HG03521 (cell line): Measurements from ENCODE around the gene CCDC89.
"Not testable (repeated sequence)": the region's sequence is repeated elsewhere in the genome, so short reads cannot be mapped to it uniquely, and the experiment has no call there.

Source experiments
- ATAC-seq: cut with Tn5 transposase; IDR thresholded peaks from one replicate; pipeline ENCODE4 v1.9.1; 2021; ENCODE audit warnings: mild to moderate bottlenecking, moderate library complexity; ENCODE audit not compliant: unreplicated experiment

Gene CCDC89

DNA sequence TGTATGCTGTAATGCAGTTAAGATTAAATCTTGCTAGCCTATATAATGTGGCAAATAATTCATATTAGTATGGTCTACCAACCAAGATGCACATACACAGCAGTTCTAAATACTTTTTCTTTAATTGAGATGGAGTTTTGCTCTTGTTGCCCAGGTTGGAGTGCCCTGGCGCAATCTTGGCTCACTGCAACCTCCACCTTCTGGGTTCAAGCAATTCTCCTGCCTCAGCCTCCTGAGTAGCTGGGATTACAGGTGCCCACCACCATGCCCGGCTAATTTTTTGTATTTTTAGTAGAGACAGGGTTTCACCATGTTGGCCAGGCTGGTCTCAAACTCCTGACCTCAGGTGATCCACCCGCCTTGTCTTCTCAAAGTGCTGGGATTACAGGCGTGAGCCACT, 31.7 kb downstream of the CCDC89 start:
- not testable (repeated sequence) for ATAC-seq

DNA sequence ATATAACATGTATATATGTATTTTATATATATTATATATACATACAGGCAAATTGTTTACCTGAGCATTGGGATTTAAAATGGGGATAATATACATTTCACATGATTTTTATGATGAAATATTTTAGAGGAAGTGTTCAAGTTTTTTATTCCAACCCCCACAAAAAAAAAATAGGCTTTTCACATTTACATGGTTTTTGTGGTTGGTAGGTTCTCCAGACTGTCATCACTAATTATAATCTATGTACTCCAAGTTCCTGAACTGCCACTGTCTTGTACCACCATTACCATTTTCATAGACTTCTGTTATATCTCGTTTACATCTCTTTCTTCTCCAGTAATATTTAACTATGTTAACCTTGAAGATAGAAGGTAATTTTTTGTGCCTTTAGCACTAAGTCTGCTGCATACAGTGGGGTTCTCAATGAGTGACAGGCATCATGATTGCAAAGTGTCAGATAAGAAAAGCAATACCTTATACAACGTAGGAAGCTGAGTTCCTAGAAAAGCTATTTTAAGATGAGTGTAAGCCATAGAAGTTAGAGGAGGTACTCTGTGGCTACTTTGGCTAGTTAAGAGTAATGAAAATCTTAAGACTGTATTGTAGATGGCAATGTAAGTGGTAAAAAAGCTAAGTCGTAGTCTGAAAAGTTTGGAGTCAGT, 33.1 kb downstream of the CCDC89 start:
- no peak for ATAC-seq

DNA sequence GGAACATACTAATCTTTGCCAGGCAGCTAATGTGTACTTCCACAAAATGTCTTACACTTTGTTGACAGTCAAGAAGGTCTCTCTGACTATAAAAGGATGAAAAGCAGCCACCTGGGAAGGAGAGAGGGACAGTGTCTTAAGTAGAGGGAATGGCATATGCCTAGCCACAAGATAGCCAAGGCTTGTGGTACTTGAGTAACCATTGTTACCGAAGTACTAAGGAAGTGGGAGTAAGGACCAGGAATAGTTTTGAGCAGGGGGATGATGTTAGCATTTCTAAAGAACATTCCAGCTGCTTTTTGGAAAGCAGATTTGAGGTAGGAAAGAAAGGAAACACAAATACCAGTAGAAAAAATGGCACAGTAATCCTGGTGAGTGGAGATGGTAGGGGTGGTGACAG, 34.9 kb downstream of the CCDC89 start:
- no peak for ATAC-seq

DNA sequence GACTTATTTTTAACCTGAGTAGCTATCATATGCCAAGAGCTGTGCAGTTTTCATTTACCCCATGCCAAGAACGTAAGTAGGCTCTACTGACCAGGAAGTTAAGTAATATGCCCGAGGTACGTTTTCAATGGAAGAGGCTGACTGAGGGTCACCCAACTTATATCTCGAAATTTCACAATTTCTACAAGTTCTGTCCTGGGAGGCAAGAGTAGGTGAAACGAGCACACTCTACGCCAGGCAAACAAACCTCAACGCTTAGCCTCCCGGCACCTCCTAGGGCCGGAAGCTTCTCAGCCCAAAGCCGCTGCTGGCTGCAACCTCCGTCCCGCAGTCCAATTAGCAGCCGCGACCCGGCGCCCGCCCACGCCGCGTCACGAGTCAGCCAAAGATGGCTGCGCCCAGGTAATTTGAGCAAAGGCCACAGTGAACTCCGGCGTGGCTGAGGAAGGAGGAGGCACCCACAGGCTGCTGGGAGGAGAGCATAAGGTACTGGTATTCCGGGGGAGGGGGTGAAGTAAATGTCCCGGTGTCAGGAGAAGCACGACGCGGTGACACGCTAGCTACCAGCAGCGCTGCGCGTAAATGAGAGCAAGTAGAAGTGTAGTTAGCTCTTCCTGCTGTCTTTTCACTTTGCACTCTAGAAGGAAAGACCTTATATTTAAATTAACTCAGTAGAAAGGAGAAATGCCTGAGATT, 38.2 kb downstream of the CCDC89 start, which contains the start of gene TMEM126A:
TSS of gene TMEM126A (plus strand) at position 364 of the 696 bp plus-strand sequence. CDS start 2,289 bp downstream, outside the sequence.
- ATAC-seq: peak; percentile 99

DNA sequence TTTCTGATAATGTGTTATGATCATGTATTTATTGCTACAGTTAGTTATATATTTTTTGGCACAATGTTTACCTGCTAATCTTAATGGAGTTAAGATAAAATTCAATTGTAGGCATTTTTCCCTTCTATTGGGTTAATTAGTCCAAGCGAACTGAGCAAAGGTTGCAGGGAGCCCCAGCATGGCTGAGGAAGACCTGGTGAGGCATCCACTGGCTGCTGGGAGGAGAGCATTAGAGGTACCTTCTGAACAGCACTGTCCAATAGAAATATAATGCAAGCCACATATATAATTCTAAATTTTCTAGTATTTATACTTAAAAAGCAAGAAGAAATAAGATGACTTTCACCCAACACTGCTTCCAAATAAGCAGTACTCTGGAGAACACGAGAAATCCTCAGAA, 38.9 kb downstream of the CCDC89 start:
- ATAC-seq: no peak

DNA sequence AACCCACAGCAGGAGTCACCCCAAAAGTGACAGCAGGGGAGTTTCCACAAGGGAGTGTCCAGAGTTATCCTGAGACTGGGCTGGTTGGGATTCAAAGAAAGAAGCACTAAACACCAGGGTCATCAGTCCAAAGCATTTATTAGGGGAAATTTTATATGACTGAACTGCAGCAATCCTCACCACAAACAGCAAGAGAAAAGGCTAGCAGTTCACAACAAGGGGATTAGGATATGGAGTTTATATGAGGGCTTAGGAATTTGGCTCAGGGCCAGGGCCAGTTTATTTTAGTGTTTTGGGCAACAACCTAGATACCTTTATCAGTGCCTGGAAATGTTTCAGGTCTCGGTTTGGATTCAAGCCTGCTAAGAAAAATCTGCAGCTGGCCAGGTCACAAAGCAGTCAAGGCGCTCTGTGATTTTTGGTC, 42.8 kb downstream of the CCDC89 start:
- no peak for ATAC-seq

DNA sequence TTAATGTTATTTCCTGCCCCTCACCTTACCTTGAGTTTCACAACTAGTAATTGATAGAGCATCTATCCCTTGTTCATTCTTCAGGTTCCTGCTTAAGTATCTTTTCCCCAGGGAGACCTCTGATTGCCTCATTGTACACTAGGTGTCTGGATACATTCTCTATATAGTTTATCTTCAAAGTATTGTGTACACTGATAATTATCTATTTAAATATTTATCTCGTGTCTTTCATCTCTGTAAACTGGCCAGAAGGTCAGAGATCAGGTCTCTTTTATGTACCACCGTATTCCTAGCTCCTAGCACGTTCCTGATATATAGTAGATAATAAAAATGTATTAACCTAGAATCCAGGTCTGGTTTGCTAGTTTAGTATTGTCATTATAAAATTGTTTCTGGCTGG, 51.2 kb downstream of the CCDC89 start:
- ATAC-seq: no peak
